ENCODE results near the gene BNIP5. TPM values are rescaled to one million over a fixed set of nuclear protein-coding genes. Genes with fewer than 3 reads are reported as not detected.
A peak's percentile ranks its signal among the peaks of the same experiment; 100 is the strongest.

Gene BNIP5
- total and polyA plus RNA-seq, 2 of the 13 experiments (the other 11 are each of a cell fraction or from before 2014, with no cell fraction given), result not detected

GRCh38 chr6:36334832-36335459 lies 1.7 kb downstream of the BNIP5 start (continued):
- no peak for TF ChIP-seq ZNF550 (CRISPR knock-in tag; IDR thresholded peaks at IDR 0.05; ENCODE audit: borderline replicate concordance)
- TF ChIP-seq HNRNPK (IDR thresholded peaks at IDR 0.05; ENCODE audit: low read depth, low read length, poor library complexity, severe bottlenecking), result no peak
- TF ChIP-seq ZNF704 (CRISPR knock-in tag; IDR thresholded peaks at IDR 0.05; ENCODE audit: borderline replicate concordance), result no peak
- no peak for TF ChIP-seq CBFB (CRISPR knock-in tag; IDR thresholded peaks at IDR 0.05)
- TF ChIP-seq ZNF24 (IDR thresholded peaks at IDR 0.05), result no peak
- TF ChIP-seq HMGXB3 (CRISPR knock-in tag; IDR thresholded peaks at IDR 0.05; ENCODE audit: borderline replicate concordance), result no peak
- no peak for TF ChIP-seq BATF2 (CRISPR knock-in tag; IDR thresholded peaks at IDR 0.05)
- peak; percentile 46; the same call in 1 of the 2 replicates for TF ChIP-seq ZGPAT (CRISPR knock-in tag; IDR thresholded peaks at IDR 0.05)
- no peak for TF ChIP-seq MLXIP (CRISPR knock-in tag; IDR thresholded peaks at IDR 0.05; ENCODE audit: borderline replicate concordance)
- TF ChIP-seq NCOA2 (CRISPR knock-in tag; IDR thresholded peaks at IDR 0.05), result peak; percentile 24; the same call in 1 of the 2 replicates
- TF ChIP-seq YEATS4 (CRISPR knock-in tag; IDR thresholded peaks at IDR 0.05; ENCODE audit: borderline replicate concordance), result no peak
- TF ChIP-seq CAMTA2 (CRISPR knock-in tag; IDR thresholded peaks at IDR 0.05; ENCODE audit: borderline replicate concordance), result no peak
- peak; percentile 59; the same call in 1 of the 2 replicates for TF ChIP-seq ZNF710 (CRISPR knock-in tag; IDR thresholded peaks at IDR 0.05; ENCODE audit: borderline replicate concordance)

Measured in HepG2 (cell line).